Hematopoietic multipotent progenitor cell treated with erythropoietin and hydrocortisone succinate and interleukin-3 and kit ligand, for 17 days (in vitro differentiated cells): ENCODE data around the gene SH2D1A.
"Not testable (repeated sequence)": the region's sequence is repeated elsewhere in the genome, so short reads cannot be mapped to it uniquely, and the experiment has no call there.

Experiments used
- DNase-seq: peaks from one replicate; pipeline ENCODE4 v3.0.0-alpha.2; 2015; ENCODE audit warnings: low spot score

SH2D1A gene

DNA sequence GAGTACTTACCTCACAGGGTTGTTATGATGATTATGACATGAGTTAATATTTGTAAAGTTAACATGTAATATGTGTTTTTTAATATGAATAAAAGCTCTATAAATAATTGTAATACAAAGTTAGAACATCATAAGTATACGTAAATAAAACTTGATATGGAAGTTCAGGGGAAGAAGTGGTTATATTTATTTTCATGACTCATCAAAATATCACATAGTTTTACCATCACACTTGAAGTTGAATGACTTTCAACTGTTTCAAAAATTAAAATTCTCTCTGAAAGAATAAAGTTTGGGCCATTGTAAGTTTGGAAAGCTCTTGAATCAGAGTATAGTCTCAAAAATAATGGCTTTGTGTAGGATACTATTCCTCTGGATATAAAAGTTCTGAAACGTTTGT is 8.3 kb downstream of the SH2D1A start:
- no peak for DNase-seq

DNA sequence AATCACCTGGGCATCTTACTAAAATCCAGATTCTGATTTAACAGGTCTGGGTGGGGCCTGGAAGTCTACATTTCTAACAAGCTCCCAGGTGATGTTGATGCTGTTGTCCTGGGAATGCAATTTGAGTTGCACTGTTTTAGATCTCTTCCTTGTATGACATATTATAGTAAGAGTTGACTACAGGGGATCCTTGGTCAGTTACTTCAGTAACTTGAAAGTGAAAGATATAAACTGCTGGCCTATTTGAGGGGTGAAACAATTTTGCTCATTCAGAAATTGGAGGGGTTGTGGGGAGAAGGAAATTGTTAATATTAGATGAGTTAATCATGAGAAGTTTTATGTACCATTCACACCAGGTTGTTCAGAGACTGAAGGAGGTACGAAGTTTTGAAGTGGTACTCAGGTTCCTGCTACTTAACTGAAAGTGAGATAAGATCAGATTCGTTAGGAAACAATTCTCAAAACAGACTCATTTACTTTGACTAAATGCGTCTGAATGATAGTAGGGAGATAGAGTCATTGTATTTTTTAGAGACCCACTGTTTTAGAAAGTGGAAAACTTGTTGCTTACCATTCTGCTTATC is 12.5 kb downstream of the SH2D1A start:
- no peak for DNase-seq

DNA sequence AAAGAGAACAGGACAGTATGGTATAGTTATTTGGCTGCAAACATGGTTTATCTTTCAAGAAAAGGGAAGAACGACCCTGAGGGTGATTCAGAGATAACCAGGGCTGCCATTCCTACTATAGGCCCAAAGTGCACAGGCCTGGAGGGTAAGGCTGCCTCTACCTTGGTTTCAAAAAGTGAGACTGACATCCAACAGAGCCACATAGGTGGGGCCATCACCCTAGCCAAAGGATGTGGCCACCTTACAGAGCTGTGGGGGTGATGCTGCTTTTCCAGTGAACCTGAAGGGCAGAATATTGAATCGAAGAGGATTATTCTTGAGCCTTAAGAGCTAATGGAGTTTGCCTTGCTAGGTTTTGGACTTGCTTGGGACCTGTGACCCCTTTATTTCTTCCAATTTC is 15.7 kb downstream of the SH2D1A start:
- DNase-seq = no peak

DNA sequence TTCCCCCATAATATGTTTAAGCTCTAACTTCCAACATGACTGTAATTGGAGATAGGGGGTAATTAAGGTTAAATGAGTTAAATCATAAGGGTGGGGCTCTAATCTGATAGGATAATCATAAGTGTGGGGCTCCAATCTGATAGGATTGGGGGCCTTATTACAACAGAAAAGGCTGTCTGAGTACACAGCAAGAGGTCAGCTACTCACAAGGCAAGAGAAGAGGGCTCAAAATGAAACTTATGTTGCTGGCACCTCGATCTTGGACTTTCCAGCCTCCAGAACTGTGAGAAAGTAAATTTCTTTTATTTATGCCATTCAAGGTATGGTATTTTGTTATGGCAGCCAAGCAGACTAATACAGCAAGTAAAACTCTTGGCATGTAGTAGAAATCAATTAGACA is 16.4 kb downstream of the SH2D1A start:
- no peak for DNase-seq

DNA sequence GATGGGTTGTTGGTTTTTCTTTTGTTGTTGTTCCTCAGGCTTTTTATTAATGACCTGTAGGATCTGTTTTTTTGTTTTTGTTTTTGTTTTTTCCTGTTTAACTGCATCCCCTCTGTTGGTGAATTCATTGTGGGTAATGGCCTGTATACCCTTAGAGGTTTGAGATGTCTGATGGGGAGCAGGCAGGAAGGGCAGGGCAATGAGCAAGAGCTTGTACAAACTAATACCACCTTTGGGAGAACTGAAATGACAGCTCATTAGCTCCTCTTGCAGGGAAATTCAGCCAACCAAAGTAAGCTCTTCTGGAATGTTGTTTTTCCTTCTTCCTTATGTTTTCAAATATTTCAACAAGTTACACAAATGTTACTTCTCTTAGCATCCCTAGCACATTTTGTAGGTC is 23.4 kb downstream of the SH2D1A start:
- DNase-seq = no peak

DNA sequence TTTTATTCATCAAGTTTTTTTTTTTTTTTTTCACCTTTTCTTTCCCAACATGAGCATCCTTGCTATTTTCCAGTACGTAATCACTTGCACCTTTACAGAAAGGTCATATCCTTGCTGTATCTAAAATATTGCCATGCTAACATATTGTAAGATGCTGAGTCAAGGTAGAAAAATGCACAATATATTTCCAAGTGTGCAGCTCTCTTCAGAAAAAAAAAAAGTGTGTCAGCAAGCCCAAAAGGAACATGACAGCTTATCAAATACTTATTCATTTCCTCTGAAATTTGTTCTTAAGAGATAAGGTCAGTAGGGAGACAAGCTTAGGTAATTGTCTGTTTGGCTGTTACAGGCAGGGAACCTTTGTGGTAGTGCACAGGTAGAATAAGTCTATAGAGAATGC is 27.0 kb downstream of the SH2D1A start:
- DNase-seq = no peak

DNA sequence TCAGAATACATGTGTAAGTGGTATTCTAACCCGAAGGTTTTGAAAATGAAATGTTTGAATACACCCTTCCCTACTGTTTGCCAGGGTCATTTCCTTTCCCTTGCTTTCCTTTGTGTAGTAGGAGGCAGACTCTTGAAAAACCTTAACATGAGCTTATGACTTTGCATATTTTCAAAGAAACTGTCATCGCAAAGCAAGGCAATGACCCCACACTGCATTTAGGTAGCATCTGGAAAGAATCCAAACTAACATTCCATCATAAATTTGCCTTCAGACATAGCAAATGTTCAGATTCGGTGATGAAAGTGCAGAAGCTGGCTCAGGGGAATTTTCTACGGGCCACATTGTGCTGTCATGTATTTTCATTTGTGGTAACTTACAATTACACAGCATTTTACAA is 32.3 kb downstream of the SH2D1A start:
- no peak for DNase-seq

DNA sequence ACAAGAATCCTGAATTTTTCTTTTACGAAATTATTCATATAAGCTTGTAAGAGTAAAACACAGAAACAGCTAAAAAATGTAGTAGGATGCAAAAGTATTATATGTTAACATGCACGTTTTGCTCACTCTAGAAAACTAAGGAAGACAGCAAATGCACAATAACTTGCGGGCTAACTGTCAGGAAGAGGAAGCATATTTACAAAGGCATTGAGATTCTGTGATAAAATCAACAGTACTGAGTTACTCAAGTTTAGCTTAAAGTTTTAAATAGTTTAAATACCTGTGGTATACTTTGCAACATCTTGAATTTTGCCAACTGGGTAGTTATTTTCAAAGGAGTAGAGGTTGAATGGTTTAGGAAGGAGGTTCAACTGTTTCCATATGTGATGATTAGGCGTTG is 37.0 kb downstream of the SH2D1A start:
- DNase-seq = no peak

DNA sequence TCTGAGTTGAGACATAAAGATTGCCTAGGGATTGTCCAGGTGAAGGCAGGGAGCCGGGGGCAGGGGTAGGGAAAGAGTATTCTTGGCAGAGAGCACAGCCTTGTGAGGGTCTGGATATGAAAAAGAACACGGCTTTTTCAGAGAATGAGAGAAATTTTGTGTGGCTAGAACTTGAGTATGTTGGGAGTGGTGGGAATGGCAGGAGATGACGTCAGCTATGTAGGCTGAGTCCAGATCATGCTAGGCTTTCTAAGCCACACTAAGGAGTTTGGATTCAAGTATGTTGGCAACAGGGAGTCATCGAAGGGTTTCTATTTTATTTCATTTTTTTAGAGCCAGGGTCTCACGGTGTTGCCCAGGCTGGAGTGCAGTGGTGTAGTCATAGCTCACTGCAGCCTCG is 40.0 kb downstream of the SH2D1A start:
- DNase-seq = no peak

DNA sequence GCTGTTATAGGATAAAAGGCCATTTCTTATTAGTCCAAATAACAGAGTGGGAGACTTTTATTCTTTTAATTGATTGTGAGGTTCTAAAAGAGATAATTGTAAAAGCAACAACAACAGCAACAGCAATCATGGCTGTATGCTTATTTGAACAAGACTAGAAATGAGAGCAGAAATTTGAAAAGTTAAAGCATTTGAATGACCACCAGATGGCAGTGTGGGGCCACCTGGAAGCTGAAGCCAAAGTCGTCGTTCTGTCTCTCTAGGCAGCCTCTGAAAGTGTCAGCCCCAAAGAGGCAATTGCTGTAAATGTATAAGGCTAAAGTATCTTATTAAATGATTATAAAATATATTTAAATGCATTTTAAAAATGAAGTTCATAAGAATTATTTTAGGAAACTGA is 42.2 kb downstream of the SH2D1A start:
- DNase-seq = peak; percentile 42

DNA sequence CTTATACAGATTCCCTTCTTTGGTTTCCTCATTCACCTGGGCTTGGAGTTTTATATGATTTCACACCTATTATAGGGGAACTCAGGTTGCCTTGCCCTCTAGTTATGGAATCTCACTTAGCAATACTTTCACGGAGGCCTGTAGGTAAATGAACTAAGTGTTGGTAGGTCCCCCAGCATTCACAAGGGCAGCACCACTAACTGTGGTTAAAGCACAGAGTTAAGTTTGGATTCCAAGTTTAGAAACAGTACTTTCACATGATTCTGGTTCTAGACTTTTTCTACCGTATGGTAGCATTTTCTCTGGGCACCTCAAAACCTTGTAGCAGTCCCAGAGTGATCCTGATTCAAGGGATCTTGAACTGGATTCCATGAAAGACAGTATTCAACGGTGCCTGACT is 46.4 kb downstream of the SH2D1A start:
- DNase-seq = no peak

- no peak for DNase-seq
Observed at GRCh38 chrX:124393238-124393637, 46.9 kb downstream of the SH2D1A start.

DNA sequence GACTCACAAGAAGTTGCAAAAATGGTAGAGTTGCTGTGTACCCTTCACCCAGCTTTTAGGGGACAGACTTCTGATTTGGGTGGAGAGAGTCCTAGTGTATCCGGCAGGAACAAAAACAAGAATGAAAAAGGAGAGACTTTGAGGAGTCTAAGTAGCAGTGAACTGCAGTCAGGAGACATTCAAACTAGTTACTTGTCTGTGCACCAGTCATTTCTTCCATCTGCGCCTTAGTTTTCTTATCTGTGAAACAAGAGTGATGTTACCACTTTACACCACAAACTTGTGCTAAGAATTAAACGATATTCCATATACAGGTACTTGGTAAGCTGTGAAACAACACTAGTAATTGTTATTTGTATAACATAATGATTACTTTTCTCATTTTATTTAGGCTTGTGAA is 47.3 kb downstream of the SH2D1A start:
- no peak for DNase-seq

DNA sequence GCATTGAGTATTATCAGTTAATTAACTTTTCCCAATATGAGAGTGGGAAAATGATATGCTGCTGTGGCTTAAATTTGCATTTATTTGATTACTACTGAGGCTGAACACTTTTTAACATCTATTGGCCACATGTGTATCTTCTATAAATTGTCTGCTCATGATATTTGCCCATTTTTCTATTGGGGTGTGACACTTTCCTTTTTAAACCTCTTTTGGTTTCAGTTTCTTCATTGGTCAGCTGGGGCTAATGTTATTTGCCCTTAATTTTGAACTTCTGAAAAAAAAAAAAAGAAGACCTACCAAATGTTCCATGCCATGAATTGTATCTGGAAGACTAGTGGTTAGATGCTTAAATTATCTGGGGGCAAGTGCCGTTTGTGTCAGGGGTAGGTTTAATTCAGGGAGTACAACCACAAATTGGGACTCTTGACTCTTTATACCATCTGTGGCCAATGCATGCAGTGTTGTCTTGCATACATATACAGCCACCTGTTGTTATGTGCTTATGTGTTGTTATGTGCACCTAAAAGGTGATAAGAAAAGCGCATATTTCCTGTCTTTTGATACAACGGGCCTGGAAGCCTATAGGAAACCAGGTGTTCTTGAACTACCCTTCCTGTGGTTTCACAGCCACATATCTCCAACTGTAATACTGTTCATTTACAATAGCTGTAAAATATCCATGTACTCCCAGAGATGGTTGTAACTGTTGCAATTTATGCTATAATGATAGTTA is 49.0 kb downstream of the SH2D1A start:
- no peak for DNase-seq

GRCh38 chrX:124401696-124402095 is 55.3 kb downstream of the SH2D1A start:
- no peak for DNase-seq

GRCh38 chrX:124405868-124406267 is 59.5 kb downstream of the SH2D1A start:
- no peak for DNase-seq

GRCh38 chrX:124406294-124407014 is 60.1 kb downstream of the SH2D1A start:
- DNase-seq = peak; percentile 5

GRCh38 chrX:124407226-124407625 is 60.9 kb downstream of the SH2D1A start:
- DNase-seq = no peak

GRCh38 chrX:124408380-124408779 is 62.0 kb downstream of the SH2D1A start:
- DNase-seq = not testable (repeated sequence)

GRCh38 chrX:124413244-124413643 is 66.9 kb downstream of the SH2D1A start:
- no peak for DNase-seq

DNA sequence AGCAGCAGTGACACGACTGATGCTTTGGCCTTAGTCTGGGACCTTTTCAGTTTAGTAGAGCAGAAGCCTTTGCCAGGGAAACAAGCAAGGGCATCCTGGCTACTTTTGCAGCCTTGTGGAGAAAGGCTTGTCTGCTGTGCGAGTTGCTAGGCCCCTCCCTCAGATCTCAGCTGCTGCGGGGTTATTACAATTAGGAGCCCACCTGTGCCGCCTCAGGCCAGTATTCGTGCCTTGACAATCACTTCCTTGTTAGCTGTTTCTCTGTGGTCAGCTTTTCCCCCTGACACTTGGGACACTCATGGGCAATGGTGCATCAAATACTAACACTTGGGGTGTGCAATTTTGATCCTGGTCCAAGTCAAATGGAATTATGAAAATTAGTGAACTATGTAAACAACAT is 67.9 kb downstream of the SH2D1A start:
- DNase-seq = no peak

DNA sequence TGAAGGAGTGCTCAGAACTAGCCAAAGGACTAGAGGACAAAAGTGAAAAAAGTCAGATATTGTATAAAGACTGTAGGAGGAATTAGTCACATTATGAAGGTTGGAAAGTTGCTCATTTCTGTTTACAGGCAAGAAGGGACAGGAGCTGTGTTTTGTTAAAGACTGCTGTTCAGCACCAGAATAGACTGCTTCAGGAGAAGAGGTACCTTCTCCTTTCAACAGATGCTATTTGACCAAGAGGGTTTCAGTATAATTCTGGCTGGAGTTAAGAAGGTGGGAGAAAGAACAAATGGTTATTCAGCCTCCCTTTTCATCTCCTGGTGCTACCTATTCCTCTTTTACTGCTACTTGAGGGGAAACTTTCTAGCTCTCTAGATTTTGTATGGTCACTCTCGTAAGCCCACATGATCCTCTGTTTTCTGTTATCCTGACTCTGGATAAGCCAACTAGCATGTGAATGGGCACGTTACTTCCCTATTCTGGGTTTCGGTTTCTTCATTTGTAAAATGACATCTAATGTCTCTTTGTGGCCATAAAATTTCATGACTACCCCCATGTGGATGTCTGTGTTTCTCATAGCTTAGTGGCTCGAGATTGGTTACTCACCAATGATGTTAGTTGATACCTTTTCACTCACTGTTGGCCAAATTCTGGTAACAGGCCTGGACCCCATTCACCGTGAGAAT is 68.9 kb downstream of the SH2D1A start:
- DNase-seq = no peak
